ENCODE data around the gene CTBP2. TPM values are rescaled to one million over a fixed set of nuclear protein-coding genes. Genes with fewer than 3 reads are reported as not detected.

Gene CTBP2
- total and polyA plus RNA-seq, 2 donors from 2014 or later = 33.1 to 111 TPM

- Histone ChIP-seq H3K4me3 (ENCODE audit: low read length in 3 of 3) (no peak overlapping the region), H3K27ac (ENCODE audit: low read depth in 2 of 2, low read length in 2 of 2) (no peak overlapping the region), H3K36me3 (ENCODE audit: control insufficient read depth in 2 of 3, insufficient read depth in 3 of 3, low read length in 3 of 3) (peaks cover 7 to 76% (median 41%) of the 10 kb centered on the region in 3 donors), H3K9ac (ENCODE audit: low read length in 3 of 3) (no peak overlapping the region), H3K27me3 (ENCODE audit: control insufficient read depth, insufficient read depth, low read length) (no peaks in the 10 kb centered on the region), H3K4me1 (ENCODE audit: control insufficient read depth in 2 of 3, insufficient read depth in 2 of 3, low read depth in 1 of 3, low read length in 3 of 3) (peaks cover 0 to 4% (median 0%) of the 10 kb centered on the region in 3 donors), H3K9me3 (ENCODE audit: control insufficient read depth in 2 of 3, insufficient read depth in 1 of 3, low read length in 3 of 3) (no peaks in the 10 kb centered on the region)
- TF ChIP-seq, protein P1, sequence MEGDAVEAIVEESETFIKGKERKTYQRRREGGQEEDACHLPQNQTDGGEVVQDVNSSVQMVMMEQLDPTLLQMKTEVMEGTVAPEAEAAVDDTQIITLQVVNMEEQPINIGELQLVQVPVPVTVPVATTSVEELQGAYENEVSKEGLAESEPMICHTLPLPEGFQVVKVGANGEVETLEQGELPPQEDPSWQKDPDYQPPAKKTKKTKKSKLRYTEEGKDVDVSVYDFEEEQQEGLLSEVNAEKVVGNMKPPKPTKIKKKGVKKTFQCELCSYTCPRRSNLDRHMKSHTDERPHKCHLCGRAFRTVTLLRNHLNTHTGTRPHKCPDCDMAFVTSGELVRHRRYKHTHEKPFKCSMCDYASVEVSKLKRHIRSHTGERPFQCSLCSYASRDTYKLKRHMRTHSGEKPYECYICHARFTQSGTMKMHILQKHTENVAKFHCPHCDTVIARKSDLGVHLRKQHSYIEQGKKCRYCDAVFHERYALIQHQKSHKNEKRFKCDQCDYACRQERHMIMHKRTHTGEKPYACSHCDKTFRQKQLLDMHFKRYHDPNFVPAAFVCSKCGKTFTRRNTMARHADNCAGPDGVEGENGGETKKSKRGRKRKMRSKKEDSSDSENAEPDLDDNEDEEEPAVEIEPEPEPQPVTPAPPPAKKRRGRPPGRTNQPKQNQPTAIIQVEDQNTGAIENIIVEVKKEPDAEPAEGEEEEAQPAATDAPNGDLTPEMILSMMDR (IDR thresholded peaks at IDR 0.05; ENCODE audit: borderline replicate concordance, extremely low read depth, insufficient read depth) = no peak
- intact Hi-C loops (cut with DNase I) = no loop called here
- no peak for FAIRE-seq
- peak in 2 of 5 donors; percentile 4 to 69 for DNase-seq
Observed at GRCh38 chr10:124996854-124997215, 163.5 kb downstream of the CTBP2 start.

DNA sequence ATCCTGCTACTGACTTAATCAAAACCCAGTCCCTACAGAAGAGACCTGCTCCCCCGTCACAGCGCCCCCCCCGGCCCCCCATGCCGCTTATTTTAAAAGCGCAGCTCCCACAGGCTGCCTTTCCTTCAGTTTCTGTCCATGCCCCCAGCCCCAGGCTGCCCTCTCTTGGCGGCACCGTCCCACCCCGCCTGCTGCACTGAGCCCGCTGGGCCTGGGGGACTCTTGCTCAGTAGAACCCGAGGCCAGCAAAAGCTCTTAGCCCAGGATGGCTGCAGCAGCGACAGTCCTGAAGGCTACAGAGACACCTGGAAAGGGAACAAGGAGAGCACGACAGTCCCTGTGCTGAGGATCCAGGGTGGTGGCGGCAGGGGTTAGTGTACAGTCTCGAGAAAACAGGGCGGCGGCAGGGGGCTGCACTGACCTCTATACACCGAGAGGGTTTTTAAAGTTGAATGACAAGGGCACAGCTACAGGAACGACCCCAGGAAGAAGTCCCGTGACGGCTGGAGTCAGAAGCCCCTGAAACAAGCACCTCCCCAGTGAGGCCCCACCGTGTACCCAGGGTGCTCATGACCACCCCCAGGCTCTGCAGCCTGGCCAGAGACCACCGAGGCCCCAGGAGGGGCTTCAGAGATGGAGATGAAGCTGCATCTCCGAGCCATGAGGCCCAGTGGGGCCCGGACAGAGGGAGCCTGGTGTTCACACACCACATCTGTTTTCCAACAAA is 164.1 kb downstream of the CTBP2 start:
- no peaks in the 10 kb centered on the region for H3K9me3 ChIP-seq (ENCODE audit: control insufficient read depth in 2 of 3, insufficient read depth in 1 of 3, low read length in 3 of 3)
- no peak overlapping the region for H3K4me3 ChIP-seq (ENCODE audit: low read length in 3 of 3)
- peaks cover 8 to 76% (median 46%) of the 10 kb centered on the region in 3 donors for H3K36me3 ChIP-seq (ENCODE audit: control insufficient read depth in 2 of 3, insufficient read depth in 3 of 3, low read length in 3 of 3)
- TF ChIP-seq, protein P1 (IDR thresholded peaks at IDR 0.05; ENCODE audit: borderline replicate concordance, extremely low read depth, insufficient read depth) = no peak
- no peaks in the 10 kb centered on the region for H3K27me3 ChIP-seq (ENCODE audit: control insufficient read depth, insufficient read depth, low read length)
- no peak for FAIRE-seq
- no peak overlapping the region for H3K27ac ChIP-seq (ENCODE audit: low read depth in 2 of 2, low read length in 2 of 2)
- DNase-seq = peak in 2 of 5 donors; percentile 5 to 68
- intact Hi-C loops (cut with DNase I) = no loop called here
- H3K4me1 ChIP-seq (ENCODE audit: control insufficient read depth in 2 of 3, insufficient read depth in 2 of 3, low read depth in 1 of 3, low read length in 3 of 3) = peaks cover 0 to 4% (median 0%) of the 10 kb centered on the region in 3 donors
- H3K9ac ChIP-seq (ENCODE audit: low read length in 3 of 3) = no peak overlapping the region

- no peak overlapping the region for H3K9ac ChIP-seq (ENCODE audit: low read length in 3 of 3)
- H3K36me3 ChIP-seq (ENCODE audit: control insufficient read depth in 2 of 3, insufficient read depth in 3 of 3, low read length in 3 of 3) = peaks cover 9 to 76% (median 52%) of the 10 kb centered on the region in 3 donors
- no peak overlapping the region for H3K4me3 ChIP-seq (ENCODE audit: low read length in 3 of 3)
- FAIRE-seq (no peak), DNase-seq (peak in 1 of 5 donors; percentile 5)
- H3K27ac ChIP-seq (ENCODE audit: low read depth in 2 of 2, low read length in 2 of 2) = no peak overlapping the region
- no peaks in the 10 kb centered on the region for H3K27me3 ChIP-seq (ENCODE audit: control insufficient read depth, insufficient read depth, low read length)
- TF ChIP-seq, protein P1 (IDR thresholded peaks at IDR 0.05; ENCODE audit: borderline replicate concordance, extremely low read depth, insufficient read depth) = no peak
- intact Hi-C loops (cut with DNase I) = no loop called here
- H3K9me3 ChIP-seq (ENCODE audit: control insufficient read depth in 2 of 3, insufficient read depth in 1 of 3, low read length in 3 of 3) = no peaks in the 10 kb centered on the region
- peaks cover 0 to 4% (median 0%) of the 10 kb centered on the region in 3 donors for H3K4me1 ChIP-seq (ENCODE audit: control insufficient read depth in 2 of 3, insufficient read depth in 2 of 3, low read depth in 1 of 3, low read length in 3 of 3)
Observed at GRCh38 chr10:124995605-124996004, 164.8 kb downstream of the CTBP2 start.

Data from kidney (tissue), 14 donors.